ENCODE results near the gene EXOC4. TPM values are rescaled to one million over a fixed set of nuclear protein-coding genes. Genes with fewer than 3 reads are reported as not detected.

Gene EXOC4
- total and polyA plus RNA-seq, 2 of the 8 experiments (the other 6 are each of a cell fraction or from before 2014, with no cell fraction given) = 27.0 to 67.3 TPM

- H3K14ac ChIP-seq (ENCODE audit: insufficient read length) = no peak overlapping the region
- H3K4ac ChIP-seq (replicated peaks; ENCODE audit: insufficient read length, low read depth, low read length) = no peak overlapping the region
- no peak overlapping the region for H3K9ac ChIP-seq (replicated peaks in 1 of 4; ENCODE audit: extremely low read depth in 1 of 4, low read depth in 3 of 4, low read length in 3 of 4)
- H3K18ac ChIP-seq (ENCODE audit: extremely low read depth, low read length) = no peak overlapping the region
- H4K91ac ChIP-seq (replicated peaks; ENCODE audit: insufficient read length, low read length) = no peak overlapping the region
- H4K5ac ChIP-seq (ENCODE audit: insufficient read length, low read depth, low read length) = no peak overlapping the region
- H3K36me3 ChIP-seq (ENCODE audit: control insufficient read depth in 2 of 4, insufficient read depth in 4 of 4, low read length in 3 of 4) = no peaks in the 10 kb centered on the region
- H3K4me3 ChIP-seq (ENCODE audit: extremely low read depth in 1 of 4, insufficient read depth in 2 of 4, low read depth in 3 of 4, low read length in 4 of 4) = no peak overlapping the region
- no peak overlapping the region for H3K27ac ChIP-seq (ENCODE audit: low read depth, low read length)
- no peak overlapping the region for H2BK12ac ChIP-seq (ENCODE audit: low read depth, low read length)
- H3K27me3 ChIP-seq (replicated peaks in 1 of 4; ENCODE audit: control insufficient read depth in 3 of 4, extremely low read depth in 1 of 4, insufficient read depth in 3 of 4, low read length in 3 of 4) = no peaks in the 10 kb centered on the region
- no peak overlapping the region for H2BK15ac ChIP-seq (ENCODE audit: low read length)
- no peaks in the 10 kb centered on the region; a peak in 2 of 7 replicates for H3K4me1 ChIP-seq (replicated peaks in 1 of 4; ENCODE audit: control insufficient read depth in 3 of 4, insufficient read depth in 4 of 4, low read length in 3 of 4)
- H2BK20ac ChIP-seq (ENCODE audit: low read length) = no peak overlapping the region
- CTCF ChIA-PET (ENCODE audit: partially characterized antibody) = no interaction called here
- H3K23me2 ChIP-seq (ENCODE audit: low read depth, low read length) = peaks cover 2% of the 10 kb centered on the region; the same call in 1 of the 2 replicates
- no peak overlapping the region for H3K23ac ChIP-seq (ENCODE audit: insufficient read length)
- no peak overlapping the region for H4K8ac ChIP-seq (ENCODE audit: extremely low read depth, insufficient read depth, low read length)
- H3K79me2 ChIP-seq (ENCODE audit: control insufficient read depth in 1 of 2, insufficient read depth in 2 of 2, low read length in 2 of 2) = peaks cover 9 to 82% of the 10 kb centered on the region in 2 experiments; a peak in 3 of 4 replicates
- DNase-seq (ENCODE audit: low read depth in 1 of 2, low spot score in 2 of 2) (no peak), FAIRE-seq (no peak)
- no peak overlapping the region for H2AFZ ChIP-seq (ENCODE audit: low read length)
- TF ChIP-seq POLR2AphosphoS5 (IDR thresholded peaks at IDR 0.05; ENCODE audit: low read depth, low read length) = no peak
- no peak for TF ChIP-seq BCL11A (IDR thresholded peaks at IDR 0.05; ENCODE audit: low read depth in 2 of 2, low read length in 2 of 2)
- no peak for TF ChIP-seq SUZ12 (IDR thresholded peaks at IDR 0.05; ENCODE audit: low read length)
- TF ChIP-seq NANOG (IDR thresholded peaks at IDR 0.05; ENCODE audit: insufficient read depth, low read depth, low read length, poor library complexity, severe bottlenecking) = no peak
- TF ChIP-seq TBP (IDR thresholded peaks at IDR 0.05; ENCODE audit: low read depth, low read length) = no peak
- no peak for TF ChIP-seq CTBP2 (IDR thresholded peaks at IDR 0.05; ENCODE audit: borderline replicate concordance, insufficient read depth, insufficient read length, low read length)
- TF ChIP-seq CREB1 (IDR thresholded peaks at IDR 0.05) = no peak
- TF ChIP-seq GABPA (IDR thresholded peaks at IDR 0.05; ENCODE audit: borderline replicate concordance, insufficient read depth, low read length) = no peak
- peaks cover 7% of the 10 kb centered on the region for H3K79me1 ChIP-seq (ENCODE audit: low read depth, low read length)
- H3K56ac ChIP-seq (replicated peaks; ENCODE audit: insufficient read length, low read depth, low read length) = no peak overlapping the region
- no peak overlapping the region for H3K4me2 ChIP-seq (ENCODE audit: insufficient read depth in 1 of 2, low read depth in 2 of 2, low read length in 2 of 2)
- H2AK5ac ChIP-seq (ENCODE audit: low read depth, low read length) = no peak overlapping the region
- no peaks in the 10 kb centered on the region for H3K9me3 ChIP-seq (ENCODE audit: insufficient read depth in 2 of 2, low read depth in 1 of 2, low read length in 1 of 2)
- POLR2A ChIA-PET (ENCODE audit: partially characterized antibody) = no interaction called here
- H4K20me1 ChIP-seq (replicated peaks in 1 of 2; ENCODE audit: control insufficient read depth in 1 of 2, insufficient read depth in 2 of 2, low read length in 2 of 2) = peaks cover 2% of the 10 kb centered on the region in 2 experiments
- no peak overlapping the region for H2BK5ac ChIP-seq (ENCODE audit: low read depth, low read length)
- 93% methylated on average over 6 of the region's 6 CpGs; no CpG with 5 or more reads in 1 of the 2 experiments for WGBS, 2 experiments (ENCODE audit: extremely low coverage in 1 of 2, insufficient coverage in 1 of 2, insufficient read length in 1 of 2, insufficient replicate concordance in 2 of 2, low coverage in 1 of 2, low lambda C conversion rate in 2 of 2, missing lambda C conversion rate in 1 of 2)
- no peak overlapping the region for H2BK120ac ChIP-seq (replicated peaks; ENCODE audit: low read depth, low read length)
Observed at GRCh38 chr7:133258174-133258573, 5.3 kb downstream of the EXOC4 start.
